Measurements from ENCODE around the gene CCDC68.

DNA sequence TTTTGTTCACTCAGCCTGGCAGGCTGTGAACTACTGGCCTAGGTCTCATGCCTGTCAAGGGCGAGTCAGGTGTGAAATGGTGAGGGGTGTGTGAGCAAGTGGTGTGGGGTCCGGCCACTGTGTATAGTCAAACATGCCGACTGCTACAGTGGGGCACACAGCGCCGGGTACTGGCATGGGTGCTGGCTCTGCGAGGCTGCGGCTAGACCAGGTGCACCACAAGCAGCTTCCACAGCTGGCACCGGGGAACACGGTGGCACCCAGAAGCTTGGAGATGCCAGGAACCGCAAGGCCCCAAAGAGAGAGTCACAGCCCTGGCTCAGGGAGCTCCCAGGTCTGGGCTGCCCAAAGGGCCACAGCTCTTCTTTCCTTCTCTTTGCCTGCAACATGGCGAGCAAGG is 49.7 kb downstream of the CCDC68 start:
- TF ChIP-seq, protein P1, sequence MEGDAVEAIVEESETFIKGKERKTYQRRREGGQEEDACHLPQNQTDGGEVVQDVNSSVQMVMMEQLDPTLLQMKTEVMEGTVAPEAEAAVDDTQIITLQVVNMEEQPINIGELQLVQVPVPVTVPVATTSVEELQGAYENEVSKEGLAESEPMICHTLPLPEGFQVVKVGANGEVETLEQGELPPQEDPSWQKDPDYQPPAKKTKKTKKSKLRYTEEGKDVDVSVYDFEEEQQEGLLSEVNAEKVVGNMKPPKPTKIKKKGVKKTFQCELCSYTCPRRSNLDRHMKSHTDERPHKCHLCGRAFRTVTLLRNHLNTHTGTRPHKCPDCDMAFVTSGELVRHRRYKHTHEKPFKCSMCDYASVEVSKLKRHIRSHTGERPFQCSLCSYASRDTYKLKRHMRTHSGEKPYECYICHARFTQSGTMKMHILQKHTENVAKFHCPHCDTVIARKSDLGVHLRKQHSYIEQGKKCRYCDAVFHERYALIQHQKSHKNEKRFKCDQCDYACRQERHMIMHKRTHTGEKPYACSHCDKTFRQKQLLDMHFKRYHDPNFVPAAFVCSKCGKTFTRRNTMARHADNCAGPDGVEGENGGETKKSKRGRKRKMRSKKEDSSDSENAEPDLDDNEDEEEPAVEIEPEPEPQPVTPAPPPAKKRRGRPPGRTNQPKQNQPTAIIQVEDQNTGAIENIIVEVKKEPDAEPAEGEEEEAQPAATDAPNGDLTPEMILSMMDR (conservative IDR thresholded peaks at IDR 0.05; ENCODE audit: low read depth, low read length) = no peak
- no peak for TF ChIP-seq EZH2 (IDR thresholded peaks at IDR 0.05; ENCODE audit: borderline replicate concordance, low read depth, low read length, poor library complexity, severe bottlenecking)

All from A673 (cell line).